K562 (cell line): ENCODE data around the gene ELOF1. TPM values are rescaled to one million over a fixed set of nuclear protein-coding genes. Genes with fewer than 3 reads are reported as not detected.

Experiments used
- ATAC-seq: fragments of 200-7000 bp; cut with Tn5 transposase; 3 replicates; pipeline ENCODE4 v1.9.1; 2020; ENCODE audit warnings: moderate library complexity
- BruUV-seq: library from RNA; stranded (reverse); fragments of 400-500 nt; replicated peaks from 2 replicates; lab custom pipeline; 2021; lab: Mats Ljungman, UMichigan
- CTCF ChIA-PET: fragments of 300-600 bp; formaldehyde crosslinking; extraction: SDS; loops from one replicate; lab custom pipeline; 2021; ENCODE audit warnings: low intra/inter-chr PET ratio; lab: Yijun Ruan, JAX
- POLR2A ChIA-PET: fragments of 300-600, 350-650 bp; sonication (Branson Sonifier 250); formaldehyde crosslinking; extraction: SDS; loops from one replicate; lab custom pipeline; 2021; ENCODE audit warnings: antibody characterized with exemption, inconsistent platforms; lab: Yijun Ruan, JAX
- DNase-seq, 4 experiments: peaks; one replicate each; pipeline versions ENCODE4 v3.0.0 to v3.0.0-alpha.2; 2011 to 2018; ENCODE audit warnings: low spot score in 3 of 4, mixed read lengths in 3 of 4; ENCODE audit errors: extremely low read depth in 1 of 4
- FAIRE-seq: peaks from 2 replicates; lab custom pipeline; 2011; peaks lifted over from hg19 to GRCh38; lab: Jason Lieb, UNC
- H2AFZ ChIP-seq: 2 replicates; pipeline ENCODE4 v1.6.0; 2011; ENCODE audit warnings: low read depth, low read length, control low read depth, inconsistent platforms
- H3K27ac ChIP-seq: fragments of 200-600 bp; 3 replicates; pipeline ENCODE4 v1.8.0; 2011; ENCODE audit warnings: low read depth, mild to moderate bottlenecking, control low read depth, inconsistent platforms, low read length, moderate library complexity, mixed read lengths; ENCODE audit errors: extremely low read depth
- H3K27me3 ChIP-seq, 2 experiments: fragments of 300-600 bp in 1 of 2; 2 replicates in 1 of 2; 3 replicates in 1 of 2; pipeline versions ENCODE4 v1.6.0 to v1.8.0; 2011; ENCODE audit warnings: inconsistent platforms in 2 of 2, low read length in 2 of 2, mild to moderate bottlenecking in 1 of 2, mixed read lengths in 1 of 2, moderate library complexity in 1 of 2; ENCODE audit not compliant: control insufficient read depth in 2 of 2, insufficient read depth in 2 of 2
- H3K36me3 ChIP-seq: fragments of 300-600 bp; 3 replicates; pipeline ENCODE4 v1.8.0; 2011; ENCODE audit warnings: mild to moderate bottlenecking, low read length, inconsistent platforms; ENCODE audit not compliant: control insufficient read depth, insufficient read depth
- H3K4me1 ChIP-seq, 2 experiments: fragments of 200-600 bp in 1 of 2; replicated peaks in 1 of 2; 2 replicates in 1 of 2; 3 replicates in 1 of 2; pipeline versions ENCODE4 v1.5.1 to v1.8.0; 2011; ENCODE audit warnings: inconsistent platforms in 2 of 2, low read length in 2 of 2, mild to moderate bottlenecking in 1 of 2, mixed read lengths in 1 of 2, moderate library complexity in 1 of 2; ENCODE audit not compliant: control insufficient read depth in 2 of 2, insufficient read depth in 2 of 2
- H3K4me2 ChIP-seq: 2 replicates; pipeline ENCODE4 v1.6.1; 2011; ENCODE audit warnings: low read length, control low read depth, inconsistent platforms, mixed read lengths; ENCODE audit not compliant: insufficient read depth
- H3K4me3 ChIP-seq: fragments of 200-600 bp; sonication (generic), shearing (Covaris generic); 2 replicates; pipeline ENCODE4 v1.5.1; 2016; ENCODE audit warnings: control low read depth, inconsistent platforms
- H3K79me2 ChIP-seq: fragments of 200-600 bp; 3 replicates; pipeline ENCODE4 v1.8.0; 2011; ENCODE audit warnings: low read length, inconsistent platforms; ENCODE audit not compliant: control insufficient read depth, insufficient read depth
- H3K9ac ChIP-seq, 2 experiments: 2 replicates each; pipeline versions ENCODE4 v1.6.0 to v1.6.1; 2011; ENCODE audit warnings: low read depth in 2 of 2, low read length in 2 of 2, control low read depth in 1 of 2, inconsistent platforms in 1 of 2, mild to moderate bottlenecking in 1 of 2, mixed read lengths in 1 of 2; ENCODE audit not compliant: insufficient read depth in 1 of 2
- H3K9me1 ChIP-seq: one replicate; pipeline ENCODE4 v1.6.0; 2011; ENCODE audit warnings: inconsistent platforms, mild to moderate bottlenecking, low read length, moderate library complexity; ENCODE audit not compliant: control insufficient read depth, insufficient read depth
- H3K9me3 ChIP-seq: replicated peaks from 2 replicates; pipeline ENCODE4 v1.5.1; 2011; ENCODE audit warnings: low read depth, low read length, inconsistent platforms; ENCODE audit not compliant: control insufficient read depth, insufficient read depth
- H4K20me1 ChIP-seq: replicated peaks from 2 replicates; pipeline ENCODE4 v1.6.1; 2011; ENCODE audit warnings: low read length, inconsistent platforms, mixed read lengths; ENCODE audit not compliant: control insufficient read depth, insufficient read depth
- FOXK2 ChIP-seq, 2 experiments: fragments of 450-650 bp; IDR thresholded peaks in 1 of 2; conservative IDR thresholded peaks in 1 of 2; 2 replicates each; pipeline ENCODE4 v1.6.1; 2016; ENCODE audit warnings: low read depth in 2 of 2, mild to moderate bottlenecking in 1 of 2
- GTF2E2 ChIP-seq: fragments of 200-800 bp; sonication (Bioruptor generic); IDR thresholded peaks from 2 replicates; pipeline ENCODE4 v1.6.1; 2016; ENCODE audit warnings: missing genetic modification characterization, missing compliant biosample characterization
- NFIC ChIP-seq: fragments of 450-650 bp; IDR thresholded peaks from 2 replicates; pipeline ENCODE4 v1.6.1; 2017; ENCODE audit warnings: mild to moderate bottlenecking, inconsistent platforms
- RBBP5 ChIP-seq: fragments of 200-600 bp; sonication (generic); IDR thresholded peaks from 2 replicates; pipeline ENCODE4 v1.6.1; 2012; ENCODE audit warnings: borderline replicate concordance, mild to moderate bottlenecking, low read length, control low read depth, inconsistent platforms; ENCODE audit not compliant: insufficient read depth, poor library complexity, severe bottlenecking
- SIN3A ChIP-seq, 2 experiments: fragments of 150-350 bp in 1 of 2; IDR thresholded peaks; 2 replicates each; pipeline ENCODE4 v1.6.1; 2011 to 2016; ENCODE audit warnings: borderline replicate concordance in 2 of 2, low read depth in 2 of 2, low read length in 2 of 2, mild to moderate bottlenecking in 2 of 2, moderate library complexity in 2 of 2; ENCODE audit not compliant: control insufficient read depth in 1 of 2
- TAF9B ChIP-seq: fragments of 450-650 bp; IDR thresholded peaks from 2 replicates; pipeline ENCODE4 v1.6.1; 2018; ENCODE audit warnings: mild to moderate bottlenecking; ENCODE audit not compliant: partially characterized antibody
- ZNF584 ChIP-seq: fragments of 200-800 bp; sonication (Bioruptor generic); IDR thresholded peaks from 2 replicates; pipeline ENCODE4 v1.6.1; 2016; ENCODE audit warnings: low read depth, mild to moderate bottlenecking, missing genetic modification characterization, missing compliant biosample characterization
- WGBS: fragments of 100-300 bp; shearing (Covaris generic); methylation state at CpG from one replicate; pipeline ENCODE4 v1.1.6; 2016; ENCODE audit warnings: low coverage, mixed read lengths; ENCODE audit not compliant: insufficient coverage; ENCODE audit errors: missing lambda C conversion rate; 5-methylcytosine and 5-hydroxymethylcytosine counted together
- in situ Hi-C: fragments of 300-500 bp; cut with MboI; formaldehyde crosslinking; loops from 4 replicates; pipeline ENCODE4 v1.15.0; 2018; ENCODE audit warnings: inconsistent platforms, mixed read lengths
- intact Hi-C: fragments of 100-400 bp; cut with micrococcal nuclease; formaldehyde crosslinking; loops from 2 replicates; pipeline ENCODE4 v1.14.2; 2022
- polyA plus RNA-seq, 8 experiments: library from polyadenylated mRNA; depleted of rRNA in 4 of 8; stranded (reverse) in 5 of 8; unstranded in 3 of 8; fragments of >200 nt; fragmentation: Nextera tagmentation in 2 of 8; fragmentation: Illumina TruSeq in 1 of 8; extraction: Ambion mirVana in 2 of 8; extraction: Trizol in 1 of 8; gene quantifications; 2 replicates each; pipeline versions ENCODE4 v1.2.1 to v1.2.3, GENCODE V29; 2011 to 2014; ENCODE audit warnings: inconsistent platforms in 1 of 8, missing spikeins in 1 of 8
- total RNA-seq, 7 experiments: library from RNA; depleted of rRNA in 6 of 7; stranded (reverse); fragments of >200 nt in 6 of 7; fragmentation: Illumina TruSeq in 2 of 7; extraction: Trizol in 2 of 7; gene quantifications; 2 replicates each; pipeline versions ENCODE4 v1.2.1 to v1.2.3, GENCODE V29; 2011 to 2021; ENCODE audit warnings: low replicate concordance in 1 of 7
- TF ChIP-seq, protein P1 (sequence below), 2 experiments: fragments of 450-650 bp in 1 of 2; sonication (generic) in 1 of 2; formaldehyde crosslinking in 1 of 2; IDR thresholded peaks in 1 of 2; conservative IDR thresholded peaks in 1 of 2; 2 replicates each; pipeline versions ENCODE4 v1.6.1 to v1.8.1; 2016 to 2023; ENCODE audit warnings: mild to moderate bottlenecking in 2 of 2, moderate library complexity in 2 of 2, inconsistent platforms in 1 of 2, missing genetic modification reagents in 1 of 2
- TF ChIP-seq, protein P2 (sequence below), 2 experiments: fragments of 450-650 bp; conservative IDR thresholded peaks; 2 replicates each; pipeline ENCODE4 v1.6.1; 2017; ENCODE audit warnings: mild to moderate bottlenecking in 2 of 2, moderate library complexity in 2 of 2
- TF ChIP-seq, protein P3 (sequence below): fragments of 250-450 bp; sonication (Bioruptor Pico); IDR thresholded peaks from 2 replicates; pipeline ENCODE4 v1.9.0; 2021; ENCODE audit warnings: mild to moderate bottlenecking, inconsistent platforms
- TF ChIP-seq, protein P4 (sequence below): fragments of 450-650 bp; IDR thresholded peaks from 2 replicates; pipeline ENCODE4 v1.6.1; 2016; ENCODE audit warnings: low read depth, mild to moderate bottlenecking, moderate library complexity

Gene ELOF1
- total and polyA plus RNA-seq, 9 of the 15 experiments (the other 6 are each of a cell fraction or from before 2014, with no cell fraction given) = 16.7 to 147 (median 74.2) TPM

DNA sequence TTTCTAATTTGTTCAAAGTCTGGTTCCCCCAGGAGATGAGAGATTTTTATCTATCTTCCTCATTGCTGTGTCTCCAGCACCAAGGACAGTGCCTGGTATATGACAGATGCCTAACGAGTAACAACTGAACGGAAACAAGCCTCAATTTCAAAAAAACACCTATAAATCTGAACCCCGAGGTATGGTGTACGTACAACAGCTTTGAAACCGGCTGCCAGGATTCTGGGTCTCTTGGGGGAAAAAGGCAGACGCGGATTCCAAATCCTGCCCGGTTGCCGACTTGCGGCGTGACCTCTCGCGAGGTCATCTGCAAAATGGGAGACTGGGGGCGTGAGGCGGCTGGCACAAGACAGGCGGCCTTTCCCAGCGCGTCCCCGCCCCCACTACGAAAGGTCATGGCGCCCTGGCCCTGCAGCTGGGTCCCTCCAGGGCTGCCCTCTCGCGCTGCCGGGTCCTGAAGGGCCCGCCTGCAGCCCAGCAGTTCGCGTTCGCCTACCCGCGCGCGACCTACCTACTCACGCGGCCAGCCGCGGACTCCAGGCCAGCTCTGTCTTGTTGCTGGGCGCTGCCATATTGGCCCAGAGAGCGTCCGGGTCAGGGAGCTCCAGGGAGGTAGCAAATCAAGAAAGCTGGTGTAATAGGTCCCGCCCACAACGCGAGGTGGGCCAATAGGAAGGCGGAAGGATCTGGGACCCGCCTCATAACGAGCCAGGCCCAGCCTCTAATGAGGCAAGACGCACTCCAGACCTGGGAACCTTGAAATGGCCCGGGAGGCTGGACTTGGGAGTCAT lies 30.3 kb downstream of the ELOF1 start, which contains the start of gene ECSIT:
ECSIT (minus strand) TSS at position 584 of the 791 bp plus-strand sequence. CDS start 9,964 bp downstream, outside the sequence.
- in situ Hi-C loops (no loop called here), intact Hi-C loops (no loop called here)
- DNase-seq (peak; percentile 93 to 99 (median 96)), FAIRE-seq (peak; percentile 99), ATAC-seq (peak; percentile 99)
- Histone ChIP-seq H3K36me3 (peaks cover 11% of the 10 kb centered on the region; the same call in 2 of the 3 replicates), H3K4me3 (peak within 1 kb of the TSS; percentile 64), H4K20me1 (no peaks in the 10 kb centered on the region), H3K9me1 (no peaks in the 10 kb centered on the region), H3K4me1 (peaks cover 5 to 12% of the 10 kb centered on the region in 2 experiments; a peak in 4 of 5 replicates), H3K9me3 (no peaks in the 10 kb centered on the region), H3K27ac (peak within 1 kb of the TSS; percentile 84), H3K9ac (peak within 1 kb of the TSS; percentile 76 to 93), H2AFZ (peak within 1 kb of the TSS; percentile 91), H3K27me3 (no peaks in the 10 kb centered on the region), H3K4me2 (peak within 1 kb of the TSS; percentile 85), H3K79me2 (peaks cover 23% of the 10 kb centered on the region)
- ChIA-PET POLR2A (interaction anchor here (0.6 to 2.6 kb wide), 6 partner anchors 10 to 187 kb away, joined by 3 to 13 read pairs (median 4); partner anchors contain the start of genes CNN1, ELOF1, SWSAP1 and ZNF627), CTCF (interaction anchor here (0.6 kb wide), 1 partner anchor 36 kb away, joined by 3 read pairs; no protein-coding TSS in a partner anchor)
- WGBS = 2% methylated on average over 45 of the region's 47 CpGs
- BruUV-seq = TSS peak; percentile 79
- TF ChIP-seq TAF9B (peak; percentile 54), SIN3A (IDR thresholded peaks at IDR 0.05; ENCODE audit: borderline replicate concordance in 2 of 2, control insufficient read depth in 1 of 2, low read depth in 2 of 2, low read length in 2 of 2) (peak; percentile 99), RBBP5 (peak; percentile 98), ZNF584 (no peak), NFIC (peak; percentile 18; the same call in 1 of the 2 replicates), GTF2E2 (peak; percentile 66; the same call in 1 of the 2 replicates), FOXK2 (conservative IDR thresholded peaks at IDR 0.05 in 1 of 2, IDR thresholded peaks at IDR 0.05 in 1 of 2; ENCODE audit: low read depth in 2 of 2) (peak; percentile 78 to 80; a peak in 2 of 4 replicates)
- TF ChIP-seq, protein P1, sequence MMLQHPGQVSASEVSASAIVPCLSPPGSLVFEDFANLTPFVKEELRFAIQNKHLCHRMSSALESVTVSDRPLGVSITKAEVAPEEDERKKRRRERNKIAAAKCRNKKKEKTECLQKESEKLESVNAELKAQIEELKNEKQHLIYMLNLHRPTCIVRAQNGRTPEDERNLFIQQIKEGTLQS (IDR thresholded peaks at IDR 0.05) = no peak
- TF ChIP-seq, protein P1 (CRISPR knock-in tag; conservative IDR thresholded peaks at IDR 0.05) = peak; percentile 67; the same call in 1 of the 2 replicates
- TF ChIP-seq, protein P2, sequence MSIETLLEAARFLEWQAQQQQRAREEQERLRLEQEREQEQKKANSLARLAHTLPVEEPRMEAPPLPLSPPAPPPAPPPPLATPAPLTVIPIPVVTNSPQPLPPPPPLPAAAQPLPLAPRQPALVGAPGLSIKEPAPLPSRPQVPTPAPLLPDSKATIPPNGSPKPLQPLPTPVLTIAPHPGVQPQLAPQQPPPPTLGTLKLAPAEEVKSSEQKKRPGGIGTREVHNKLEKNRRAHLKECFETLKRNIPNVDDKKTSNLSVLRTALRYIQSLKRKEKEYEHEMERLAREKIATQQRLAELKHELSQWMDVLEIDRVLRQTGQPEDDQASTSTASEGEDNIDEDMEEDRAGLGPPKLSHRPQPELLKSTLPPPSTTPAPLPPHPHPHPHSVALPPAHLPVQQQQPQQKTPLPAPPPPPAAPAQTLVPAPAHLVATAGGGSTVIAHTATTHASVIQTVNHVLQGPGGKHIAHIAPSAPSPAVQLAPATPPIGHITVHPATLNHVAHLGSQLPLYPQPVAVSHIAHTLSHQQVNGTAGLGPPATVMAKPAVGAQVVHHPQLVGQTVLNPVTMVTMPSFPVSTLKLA (conservative IDR thresholded peaks at IDR 0.05) = peak; percentile 91 to 96
- TF ChIP-seq, protein P3, sequence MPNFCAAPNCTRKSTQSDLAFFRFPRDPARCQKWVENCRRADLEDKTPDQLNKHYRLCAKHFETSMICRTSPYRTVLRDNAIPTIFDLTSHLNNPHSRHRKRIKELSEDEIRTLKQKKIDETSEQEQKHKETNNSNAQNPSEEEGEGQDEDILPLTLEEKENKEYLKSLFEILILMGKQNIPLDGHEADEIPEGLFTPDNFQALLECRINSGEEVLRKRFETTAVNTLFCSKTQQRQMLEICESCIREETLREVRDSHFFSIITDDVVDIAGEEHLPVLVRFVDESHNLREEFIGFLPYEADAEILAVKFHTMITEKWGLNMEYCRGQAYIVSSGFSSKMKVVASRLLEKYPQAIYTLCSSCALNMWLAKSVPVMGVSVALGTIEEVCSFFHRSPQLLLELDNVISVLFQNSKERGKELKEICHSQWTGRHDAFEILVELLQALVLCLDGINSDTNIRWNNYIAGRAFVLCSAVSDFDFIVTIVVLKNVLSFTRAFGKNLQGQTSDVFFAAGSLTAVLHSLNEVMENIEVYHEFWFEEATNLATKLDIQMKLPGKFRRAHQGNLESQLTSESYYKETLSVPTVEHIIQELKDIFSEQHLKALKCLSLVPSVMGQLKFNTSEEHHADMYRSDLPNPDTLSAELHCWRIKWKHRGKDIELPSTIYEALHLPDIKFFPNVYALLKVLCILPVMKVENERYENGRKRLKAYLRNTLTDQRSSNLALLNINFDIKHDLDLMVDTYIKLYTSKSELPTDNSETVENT (CRISPR knock-in tag) = peak; percentile 68; the same call in 1 of the 2 replicates
- TF ChIP-seq, protein P4, sequence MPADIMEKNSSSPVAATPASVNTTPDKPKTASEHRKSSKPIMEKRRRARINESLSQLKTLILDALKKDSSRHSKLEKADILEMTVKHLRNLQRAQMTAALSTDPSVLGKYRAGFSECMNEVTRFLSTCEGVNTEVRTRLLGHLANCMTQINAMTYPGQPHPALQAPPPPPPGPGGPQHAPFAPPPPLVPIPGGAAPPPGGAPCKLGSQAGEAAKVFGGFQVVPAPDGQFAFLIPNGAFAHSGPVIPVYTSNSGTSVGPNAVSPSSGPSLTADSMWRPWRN = no peak
